K562 (cell line): Measurements from ENCODE around the gene E2F3. TPM values are rescaled to one million over a fixed set of nuclear protein-coding genes. Genes with fewer than 3 reads are reported as not detected.

ENCODE experiments used
- BRD9 ChIP-seq: fragments of 450-650 bp; IDR thresholded peaks from 2 replicates; pipeline ENCODE4 v1.6.1; 2018; ENCODE audit warnings: low read depth; ENCODE audit not compliant: partially characterized antibody
- CBX3 ChIP-seq, 2 experiments: IDR thresholded peaks; 1 replicate in 1 of 2; 2 replicates in 1 of 2; pipeline ENCODE4 v1.6.1; 2012; ENCODE audit warnings: inconsistent platforms in 2 of 2, low read length in 2 of 2, borderline replicate concordance in 1 of 2, control low read depth in 1 of 2
- CC2D1A ChIP-seq: fragments of 450-650 bp; IDR thresholded peaks from 2 replicates; pipeline ENCODE4 v1.6.1; 2017; ENCODE audit warnings: mild to moderate bottlenecking
- CEBPB ChIP-seq: fragments of 450-650 bp; IDR thresholded peaks from 2 replicates; pipeline ENCODE4 v1.6.1; 2016; ENCODE audit warnings: missing genetic modification characterization, missing compliant biosample characterization
- DMBX1 ChIP-seq: fragments of 250-450 bp; sonication (Bioruptor Pico); IDR thresholded peaks from 2 replicates; pipeline ENCODE4 v1.8.0; 2022; ENCODE audit warnings: inconsistent platforms, mild to moderate bottlenecking, moderate library complexity, borderline replicate concordance
- EGR1 ChIP-seq: fragments of 450-650 bp; conservative IDR thresholded peaks from 2 replicates; pipeline ENCODE4 v1.6.1; 2017; ENCODE audit warnings: mild to moderate bottlenecking
- EP300 ChIP-seq: IDR thresholded peaks from 2 replicates; pipeline ENCODE4 v1.6.1; 2012; ENCODE audit warnings: low read length, improper control_type of control experiment
- GTF2A2 ChIP-seq: IDR thresholded peaks from 2 replicates; pipeline ENCODE4 v1.6.1; 2016; ENCODE audit warnings: mild to moderate bottlenecking, missing genetic modification characterization, missing compliant biosample characterization
- GTF2E2 ChIP-seq: fragments of 200-800 bp; sonication (Bioruptor generic); IDR thresholded peaks from 2 replicates; pipeline ENCODE4 v1.6.1; 2016; ENCODE audit warnings: missing genetic modification characterization, missing compliant biosample characterization
- HDAC6 ChIP-seq: IDR thresholded peaks from 2 replicates; pipeline ENCODE4 v1.6.1; 2012; ENCODE audit warnings: low read depth, mild to moderate bottlenecking, control low read depth, inconsistent platforms, low read length, moderate library complexity
- KAT2B ChIP-seq: IDR thresholded peaks from one replicate; pipeline ENCODE4 v1.6.1; 2012; ENCODE audit warnings: low read depth, mild to moderate bottlenecking, control low read depth, inconsistent platforms, low read length, moderate library complexity
- MAFF ChIP-seq: IDR thresholded peaks from 2 replicates; pipeline ENCODE4 v1.6.1; 2012; ENCODE audit warnings: low read length, improper control_type of control experiment
- MAZ ChIP-seq, 2 experiments: fragments of 450-650 bp in 1 of 2; sonication (generic) in 1 of 2; formaldehyde crosslinking; IDR thresholded peaks in 1 of 2; conservative IDR thresholded peaks in 1 of 2; 2 replicates each; pipeline versions ENCODE4 v1.4.0 to v1.5.0; 2020; ENCODE audit warnings: mild to moderate bottlenecking in 1 of 2, missing genetic modification reagents in 1 of 2
- MECOM ChIP-seq: fragments of 250-450 bp; sonication (Bioruptor Pico); IDR thresholded peaks from 2 replicates; pipeline ENCODE4 v1.8.0; 2022; ENCODE audit warnings: inconsistent platforms
- NFE2 ChIP-seq: IDR thresholded peaks from 2 replicates; pipeline ENCODE4 v1.6.1; 2014; ENCODE audit warnings: antibody characterized with exemption, low read depth
- NFIC ChIP-seq: fragments of 450-650 bp; IDR thresholded peaks from 2 replicates; pipeline ENCODE4 v1.6.1; 2017; ENCODE audit warnings: mild to moderate bottlenecking, inconsistent platforms
- POLR2AphosphoS5 ChIP-seq: IDR thresholded peaks from 2 replicates; pipeline ENCODE4 v1.6.1; 2011; ENCODE audit warnings: mild to moderate bottlenecking, low read depth, low read length, moderate library complexity; ENCODE audit not compliant: control insufficient read depth, insufficient read depth
- POLR2B ChIP-seq: fragments of 450-650 bp; IDR thresholded peaks from 2 replicates; pipeline ENCODE4 v1.6.1; 2018; ENCODE audit warnings: low read depth; ENCODE audit not compliant: partially characterized antibody
- POLR3A ChIP-seq: IDR thresholded peaks from 2 replicates; pipeline ENCODE4 v1.6.1; 2011; ENCODE audit warnings: borderline replicate concordance, mild to moderate bottlenecking, moderate library complexity; ENCODE audit not compliant: insufficient read length, insufficient read depth; ENCODE audit errors: extremely low read depth
- TAF1 ChIP-seq: IDR thresholded peaks from 2 replicates; pipeline ENCODE4 v1.6.1; 2011; ENCODE audit warnings: mild to moderate bottlenecking, low read length, moderate library complexity; ENCODE audit not compliant: insufficient read depth, control insufficient read depth, severe bottlenecking; ENCODE audit errors: extremely low read depth
- TBP ChIP-seq: optimal IDR thresholded peaks from 2 replicates; pipeline ENCODE3; 2011; ENCODE audit warnings: low read depth, low read length, improper control_type of control experiment
- TOE1 ChIP-seq, 2 experiments: fragments of 450-650 bp in 1 of 2; sonication (generic) in 1 of 2; formaldehyde crosslinking in 1 of 2; IDR thresholded peaks; 2 replicates each; pipeline versions ENCODE4 v1.7.1 to v1.8.0; 2016 to 2022; ENCODE audit warnings: borderline replicate concordance in 2 of 2, mild to moderate bottlenecking in 2 of 2, antibody characterized with exemption in 1 of 2, inconsistent platforms in 1 of 2, low read depth in 1 of 2, missing genetic modification reagents in 1 of 2, moderate library complexity in 1 of 2
- TRIM24 ChIP-seq, 2 experiments: fragments of 450-650 bp; IDR thresholded peaks; 2 replicates each; pipeline ENCODE4 v1.6.1; 2016
- UBTF ChIP-seq, 2 experiments: IDR thresholded peaks; 2 replicates each; pipeline ENCODE4 v1.6.1; 2012; ENCODE audit warnings: improper control_type of control experiment in 2 of 2, low read depth in 2 of 2, low read length in 2 of 2, borderline replicate concordance in 1 of 2
- ZC3H8 ChIP-seq: fragments of 450-650 bp; IDR thresholded peaks from 2 replicates; pipeline ENCODE4 v1.6.1; 2017
- ZNF197 ChIP-seq: fragments of 200-800 bp; sonication (Bioruptor generic); IDR thresholded peaks from 2 replicates; pipeline ENCODE4 v1.6.1; 2016; ENCODE audit warnings: low read depth, missing genetic modification characterization, missing compliant biosample characterization
- ZSCAN29 ChIP-seq: fragments of 450-650 bp; IDR thresholded peaks from 2 replicates; pipeline ENCODE4 v1.6.1; 2017
- polyA plus RNA-seq, 8 experiments: library from polyadenylated mRNA; depleted of rRNA in 4 of 8; stranded (reverse) in 5 of 8; unstranded in 3 of 8; fragments of >200 nt; fragmentation: Nextera tagmentation in 2 of 8; fragmentation: Illumina TruSeq in 1 of 8; extraction: Ambion mirVana in 2 of 8; extraction: Trizol in 1 of 8; gene quantifications; 2 replicates each; pipeline versions ENCODE4 v1.2.1 to v1.2.3, GENCODE V29; 2011 to 2014; ENCODE audit warnings: inconsistent platforms in 1 of 8, missing spikeins in 1 of 8
- total RNA-seq, 7 experiments: library from RNA; depleted of rRNA in 6 of 7; stranded (reverse); fragments of >200 nt in 6 of 7; fragmentation: Illumina TruSeq in 2 of 7; extraction: Trizol in 2 of 7; gene quantifications; 2 replicates each; pipeline versions ENCODE4 v1.2.1 to v1.2.3, GENCODE V29; 2011 to 2021; ENCODE audit warnings: low replicate concordance in 1 of 7

Gene E2F3
- total and polyA plus RNA-seq, 9 of the 15 experiments (the other 6 are each of a cell fraction or from before 2014, with no cell fraction given), result 11.1 to 44.7 (median 27.2) TPM

- TF ChIP-seq ZNF197 (CRISPR knock-in tag) (no peak), NFE2 (peak; percentile 43), UBTF (IDR thresholded peaks at IDR 0.05; ENCODE audit: borderline replicate concordance in 1 of 2, low read depth in 2 of 2, low read length in 2 of 2) (0 out of 4 replicates have a peak, but pooled peaks of 1 of the 2 experiments have one; percentile 18), TRIM24 (IDR thresholded peaks at IDR 0.05) (no peak; a peak in 1 of 4 replicates), ZC3H8 (no peak), POLR3A (no peak), EP300 (peak; percentile 46; the same call in 1 of the 2 replicates), BRD9 (peak; percentile 89), CEBPB (peak; percentile 35), KAT2B (no peak), TBP (peak; percentile 90), DMBX1 (no peak), MAZ (CRISPR knock-in tag; conservative IDR thresholded peaks at IDR 0.05 in 1 of 2, IDR thresholded peaks at IDR 0.05 in 1 of 2) (peak in 1 of 2 experiments; percentile 61; a peak in 2 of 4 replicates), GTF2E2 (peak; percentile 98), EGR1 (no peak), POLR2AphosphoS5 (peak; percentile 94), CBX3 (IDR thresholded peaks at IDR 0.05; ENCODE audit: borderline replicate concordance in 1 of 2, low read length in 2 of 2) (no peak), HDAC6 (no peak), MAFF (no peak; the same call in 1 of the 2 replicates), ZSCAN29 (no peak), NFIC (no peak; the same call in 1 of the 2 replicates), MECOM (no peak), POLR2B (peak; percentile 89), CC2D1A (0 out of 2 replicates have a peak, but pooled peaks have one; percentile 33), GTF2A2 (no peak), TAF1 (peak; percentile 97), TOE1 (IDR thresholded peaks at IDR 0.05; ENCODE audit: borderline replicate concordance) (peak; percentile 72; the same call in 1 of the 2 replicates), TOE1 (CRISPR knock-in tag; IDR thresholded peaks at IDR 0.05; ENCODE audit: borderline replicate concordance, low read depth) (no peak)
Observed at GRCh38 chr6:20534295-20535262, 132.9 kb downstream of the E2F3 start, which contains the start of gene CDKAL1 (continued).
